Effector CD4-positive, alpha-beta T cell (primary cell): ENCODE measurements around the gene XPNPEP1.

Source experiments
- DNase-seq: peaks from one replicate; pipeline ENCODE4 v3.0.0-alpha.2; 2020

Gene XPNPEP1

GRCh38 chr10:109947111-109947920 lies 24.0 kb upstream of the XPNPEP1 start:
- DNase-seq, result no peak

GRCh38 chr10:109946680-109947079 lies 23.4 kb upstream of the XPNPEP1 start:
- no peak for DNase-seq

- DNase-seq, result no peak
These were observed 22.3 kb upstream of the XPNPEP1 start for GRCh38 chr10:109945473-109946177.

- no peak for DNase-seq
These were observed 21.3 kb upstream of the XPNPEP1 start for GRCh38 chr10:109944613-109945012.

GRCh38 chr10:109941236-109941862 lies 18.0 kb upstream of the XPNPEP1 start:
- no peak for DNase-seq

- DNase-seq, result no peak
These were observed 17.2 kb upstream of the XPNPEP1 start for GRCh38 chr10:109940553-109940952.

- DNase-seq, result no peak
These were observed 16.8 kb upstream of the XPNPEP1 start for GRCh38 chr10:109940117-109940516.

GRCh38 chr10:109939315-109939961 lies 16.1 kb upstream of the XPNPEP1 start:
- no peak for DNase-seq

GRCh38 chr10:109937460-109938065 lies 14.3 kb upstream of the XPNPEP1 start:
- DNase-seq, result no peak

GRCh38 chr10:109934958-109935793 lies 11.9 kb upstream of the XPNPEP1 start:
- no peak for DNase-seq

- DNase-seq, result no peak
These were observed 10.8 kb upstream of the XPNPEP1 start for GRCh38 chr10:109933984-109934565.

GRCh38 chr10:109932968-109933367 lies 9.7 kb upstream of the XPNPEP1 start:
- DNase-seq, result no peak

- DNase-seq, result no peak
These were observed 9.1 kb upstream of the XPNPEP1 start for GRCh38 chr10:109932391-109932790.

- DNase-seq, result no peak
These were observed 7.9 kb upstream of the XPNPEP1 start for GRCh38 chr10:109931163-109931562.

GRCh38 chr10:109929501-109930219 lies 6.3 kb upstream of the XPNPEP1 start:
- DNase-seq, result no peak

GRCh38 chr10:109928475-109928891 lies 5.2 kb upstream of the XPNPEP1 start:
- no peak for DNase-seq

- DNase-seq, result no peak
These were observed 3.5 kb upstream of the XPNPEP1 start for GRCh38 chr10:109926825-109927224.

- DNase-seq, result no peak
These were observed 2.9 kb upstream of the XPNPEP1 start for GRCh38 chr10:109926061-109926745.

GRCh38 chr10:109924967-109925620 lies 1.8 kb upstream of the XPNPEP1 start:
- no peak for DNase-seq

GRCh38 chr10:109924087-109924486 lies 776 bp upstream of the XPNPEP1 start:
- no peak for DNase-seq
